ENCODE data around the gene OCA2. TPM values are rescaled to one million over a fixed set of nuclear protein-coding genes. Genes with fewer than 3 reads are reported as not detected.

Gene OCA2
- total and polyA plus RNA-seq, 2 of the 8 experiments (the other 6 are each of a cell fraction or from before 2014, with no cell fraction given): 0.20 TPM

- TF ChIP-seq, protein P1, sequence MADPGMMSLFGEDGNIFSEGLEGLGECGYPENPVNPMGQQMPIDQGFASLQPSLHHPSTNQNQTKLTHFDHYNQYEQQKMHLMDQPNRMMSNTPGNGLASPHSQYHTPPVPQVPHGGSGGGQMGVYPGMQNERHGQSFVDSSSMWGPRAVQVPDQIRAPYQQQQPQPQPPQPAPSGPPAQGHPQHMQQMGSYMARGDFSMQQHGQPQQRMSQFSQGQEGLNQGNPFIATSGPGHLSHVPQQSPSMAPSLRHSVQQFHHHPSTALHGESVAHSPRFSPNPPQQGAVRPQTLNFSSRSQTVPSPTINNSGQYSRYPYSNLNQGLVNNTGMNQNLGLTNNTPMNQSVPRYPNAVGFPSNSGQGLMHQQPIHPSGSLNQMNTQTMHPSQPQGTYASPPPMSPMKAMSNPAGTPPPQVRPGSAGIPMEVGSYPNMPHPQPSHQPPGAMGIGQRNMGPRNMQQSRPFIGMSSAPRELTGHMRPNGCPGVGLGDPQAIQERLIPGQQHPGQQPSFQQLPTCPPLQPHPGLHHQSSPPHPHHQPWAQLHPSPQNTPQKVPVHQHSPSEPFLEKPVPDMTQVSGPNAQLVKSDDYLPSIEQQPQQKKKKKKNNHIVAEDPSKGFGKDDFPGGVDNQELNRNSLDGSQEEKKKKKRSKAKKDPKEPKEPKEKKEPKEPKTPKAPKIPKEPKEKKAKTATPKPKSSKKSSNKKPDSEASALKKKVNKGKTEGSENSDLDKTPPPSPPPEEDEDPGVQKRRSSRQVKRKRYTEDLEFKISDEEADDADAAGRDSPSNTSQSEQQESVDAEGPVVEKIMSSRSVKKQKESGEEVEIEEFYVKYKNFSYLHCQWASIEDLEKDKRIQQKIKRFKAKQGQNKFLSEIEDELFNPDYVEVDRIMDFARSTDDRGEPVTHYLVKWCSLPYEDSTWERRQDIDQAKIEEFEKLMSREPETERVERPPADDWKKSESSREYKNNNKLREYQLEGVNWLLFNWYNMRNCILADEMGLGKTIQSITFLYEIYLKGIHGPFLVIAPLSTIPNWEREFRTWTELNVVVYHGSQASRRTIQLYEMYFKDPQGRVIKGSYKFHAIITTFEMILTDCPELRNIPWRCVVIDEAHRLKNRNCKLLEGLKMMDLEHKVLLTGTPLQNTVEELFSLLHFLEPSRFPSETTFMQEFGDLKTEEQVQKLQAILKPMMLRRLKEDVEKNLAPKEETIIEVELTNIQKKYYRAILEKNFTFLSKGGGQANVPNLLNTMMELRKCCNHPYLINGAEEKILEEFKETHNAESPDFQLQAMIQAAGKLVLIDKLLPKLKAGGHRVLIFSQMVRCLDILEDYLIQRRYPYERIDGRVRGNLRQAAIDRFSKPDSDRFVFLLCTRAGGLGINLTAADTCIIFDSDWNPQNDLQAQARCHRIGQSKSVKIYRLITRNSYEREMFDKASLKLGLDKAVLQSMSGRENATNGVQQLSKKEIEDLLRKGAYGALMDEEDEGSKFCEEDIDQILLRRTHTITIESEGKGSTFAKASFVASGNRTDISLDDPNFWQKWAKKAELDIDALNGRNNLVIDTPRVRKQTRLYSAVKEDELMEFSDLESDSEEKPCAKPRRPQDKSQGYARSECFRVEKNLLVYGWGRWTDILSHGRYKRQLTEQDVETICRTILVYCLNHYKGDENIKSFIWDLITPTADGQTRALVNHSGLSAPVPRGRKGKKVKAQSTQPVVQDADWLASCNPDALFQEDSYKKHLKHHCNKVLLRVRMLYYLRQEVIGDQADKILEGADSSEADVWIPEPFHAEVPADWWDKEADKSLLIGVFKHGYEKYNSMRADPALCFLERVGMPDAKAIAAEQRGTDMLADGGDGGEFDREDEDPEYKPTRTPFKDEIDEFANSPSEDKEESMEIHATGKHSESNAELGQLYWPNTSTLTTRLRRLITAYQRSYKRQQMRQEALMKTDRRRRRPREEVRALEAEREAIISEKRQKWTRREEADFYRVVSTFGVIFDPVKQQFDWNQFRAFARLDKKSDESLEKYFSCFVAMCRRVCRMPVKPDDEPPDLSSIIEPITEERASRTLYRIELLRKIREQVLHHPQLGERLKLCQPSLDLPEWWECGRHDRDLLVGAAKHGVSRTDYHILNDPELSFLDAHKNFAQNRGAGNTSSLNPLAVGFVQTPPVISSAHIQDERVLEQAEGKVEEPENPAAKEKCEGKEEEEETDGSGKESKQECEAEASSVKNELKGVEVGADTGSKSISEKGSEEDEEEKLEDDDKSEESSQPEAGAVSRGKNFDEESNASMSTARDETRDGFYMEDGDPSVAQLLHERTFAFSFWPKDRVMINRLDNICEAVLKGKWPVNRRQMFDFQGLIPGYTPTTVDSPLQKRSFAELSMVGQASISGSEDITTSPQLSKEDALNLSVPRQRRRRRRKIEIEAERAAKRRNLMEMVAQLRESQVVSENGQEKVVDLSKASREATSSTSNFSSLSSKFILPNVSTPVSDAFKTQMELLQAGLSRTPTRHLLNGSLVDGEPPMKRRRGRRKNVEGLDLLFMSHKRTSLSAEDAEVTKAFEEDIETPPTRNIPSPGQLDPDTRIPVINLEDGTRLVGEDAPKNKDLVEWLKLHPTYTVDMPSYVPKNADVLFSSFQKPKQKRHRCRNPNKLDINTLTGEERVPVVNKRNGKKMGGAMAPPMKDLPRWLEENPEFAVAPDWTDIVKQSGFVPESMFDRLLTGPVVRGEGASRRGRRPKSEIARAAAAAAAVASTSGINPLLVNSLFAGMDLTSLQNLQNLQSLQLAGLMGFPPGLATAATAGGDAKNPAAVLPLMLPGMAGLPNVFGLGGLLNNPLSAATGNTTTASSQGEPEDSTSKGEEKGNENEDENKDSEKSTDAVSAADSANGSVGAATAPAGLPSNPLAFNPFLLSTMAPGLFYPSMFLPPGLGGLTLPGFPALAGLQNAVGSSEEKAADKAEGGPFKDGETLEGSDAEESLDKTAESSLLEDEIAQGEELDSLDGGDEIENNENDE (IDR thresholded peaks at IDR 0.05; ENCODE audit: insufficient replicate concordance, low read length): no peak
- no peak for TF ChIP-seq RAD21 (IDR thresholded peaks at IDR 0.05 in 1 of 2, conservative IDR thresholded peaks at IDR 0.05 in 1 of 2; ENCODE audit: low read depth in 2 of 2, low read length in 2 of 2)
- TF ChIP-seq JUND (IDR thresholded peaks at IDR 0.05; ENCODE audit: low read length): no peak
Observed at GRCh38 chr15:27730868-27731267, 368.2 kb downstream of the OCA2 start (continued).

Measured in H1 (cell line).